ENCODE measurements around the gene ZNF668.
A peak's percentile ranks its signal among the peaks of the same experiment; 100 is the strongest.

- TF ChIP-seq CTCF (IDR thresholded peaks at IDR 0.05) = no peak
- TF ChIP-seq POLR2A (IDR thresholded peaks at IDR 0.05) = peak in 1 of 2 donors; percentile 45
- TF ChIP-seq POLR2AphosphoS5 (IDR thresholded peaks at IDR 0.05) = peak; percentile 59 to 90 (median 75)
Observed at GRCh38 chr16:31033709-31034492, 40.1 kb downstream of the ZNF668 start.

Measured in sigmoid colon (tissue), 4 donors.